Right lobe of liver (tissue), 6 donors: ENCODE results near the gene LELP1. TPM values are rescaled to one million over a fixed set of nuclear protein-coding genes. Genes with fewer than 3 reads are reported as not detected.

Source experiments
- ATAC-seq, 4 donors: fragments of 200-7000 bp; cut with Tn5 transposase; one replicate each; pipeline ENCODE4 v1.9.1; 2020; ENCODE audit warnings: mild to moderate bottlenecking in 4 of 4, moderate library complexity in 4 of 4
- DNase-seq, 3 donors: peaks; one replicate each; pipeline ENCODE4 v3.0.0-alpha.2; 2020
- H3K27ac ChIP-seq, 3 donors: fragments of 200-600 bp; one replicate each; pipeline ENCODE4 v1.8.0; 2022
- H3K27me3 ChIP-seq, 2 donors: fragments of 200-600 bp; one replicate each; pipeline ENCODE4 v1.8.0; 2022
- H3K36me3 ChIP-seq, 4 donors: fragments of 200-600 bp; sonication (generic) in 1 of 4; one replicate each; pipeline versions ENCODE4 v1.5.1 to v1.8.0; 2017 to 2022; ENCODE audit warnings: control low read depth in 1 of 4
- H3K4me1 ChIP-seq, 4 donors: fragments of 200-600 bp; sonication (generic) in 1 of 4; one replicate each; pipeline versions ENCODE4 v1.5.1 to v1.8.0; 2017 to 2022; ENCODE audit warnings: control low read depth in 1 of 4
- H3K4me3 ChIP-seq, 3 donors: fragments of 200-600 bp; one replicate each; pipeline ENCODE4 v1.8.0; 2022
- H3K9me3 ChIP-seq, 4 donors: fragments of 200-600 bp; sonication (generic) in 1 of 4; one replicate each; pipeline versions ENCODE4 v1.5.1 to v1.8.0; 2017 to 2022; ENCODE audit warnings: control low read depth in 1 of 4
- POLR2A ChIP-seq: fragments of 450-650 bp; IDR thresholded peaks from one replicate; pipeline ENCODE4 v1.6.1; 2017; ENCODE audit warnings: antibody characterized with exemption, mild to moderate bottlenecking
- WGBS: methylation state at CpG from one replicate; pipeline ENCODE4 v1.1.6; 2018; ENCODE audit warnings: low coverage, low lambda C conversion rate; ENCODE audit not compliant: insufficient coverage; ENCODE audit errors: missing lambda C conversion rate; 5-methylcytosine and 5-hydroxymethylcytosine counted together
- intact Hi-C, 2 donors: fragments of 100-400 bp; cut with DNase I; formaldehyde crosslinking; loops; one replicate each; pipeline versions ENCODE4 v1.11.2 to v1.14.1; 2022
- total RNA-seq, 6 experiments: library from RNA; depleted of rRNA in 2 of 6; stranded (reverse); fragments of >200 nt in 2 of 6; fragmentation: NEBNext Ultra II Directional in 3 of 6; extraction: Animal tissue kit (Norgen Biotek cat#: 25700) in 3 of 6; gene quantifications; one replicate each; pipeline versions ENCODE4 v1.1.0 to v1.2.4, GENCODE V29; 2016 to 2023
- TF ChIP-seq, protein P1 (sequence below), 4 donors: fragments of 200-600 bp in 3 of 4; fragments of 450-650 bp in 1 of 4; IDR thresholded peaks; one replicate each; pipeline versions ENCODE4 v1.5.1 to v1.8.0; 2016 to 2022; ENCODE audit warnings: antibody characterized with exemption in 4 of 4, mild to moderate bottlenecking in 2 of 4
- donor health status: DM: no; HTN: yes; CAD: no.
- donor health status: DM: no; HTN: no; CAD: no.
- donor health status: DM: no; HTN: no; CAD: no.
- donor health status: DM: no; HTN: yes; CAD: no.
- donor health status: DM: no; HTN: yes; CAD: no.

Gene LELP1
- total RNA-seq, 6 experiments from 2014 or later, result not detected

DNA sequence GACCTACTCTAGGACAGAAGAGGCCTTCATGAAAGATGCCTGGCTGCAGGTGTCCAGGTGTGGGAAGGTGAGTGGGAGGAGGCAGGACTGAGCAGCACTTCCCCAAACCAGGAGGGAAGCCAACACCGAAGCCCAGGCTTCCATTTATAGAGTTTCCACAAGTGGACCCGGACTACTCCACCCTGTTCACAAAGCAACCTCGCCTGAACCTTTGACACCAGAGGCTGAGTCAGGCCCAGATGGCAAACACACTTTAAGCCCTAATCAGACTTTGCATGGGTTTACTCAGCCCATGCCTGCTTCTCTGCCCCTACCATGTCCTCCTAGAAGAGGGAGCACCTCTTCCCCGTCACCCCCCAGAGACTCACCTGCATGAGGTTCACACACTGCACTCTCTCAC lies 28.1 kb downstream of the LELP1 start:
- intact Hi-C loops, result no loop called here
- ATAC-seq (peak in 2 of 4 donors; percentile 21 to 32), DNase-seq (no peak)
- TF ChIP-seq, protein P1, sequence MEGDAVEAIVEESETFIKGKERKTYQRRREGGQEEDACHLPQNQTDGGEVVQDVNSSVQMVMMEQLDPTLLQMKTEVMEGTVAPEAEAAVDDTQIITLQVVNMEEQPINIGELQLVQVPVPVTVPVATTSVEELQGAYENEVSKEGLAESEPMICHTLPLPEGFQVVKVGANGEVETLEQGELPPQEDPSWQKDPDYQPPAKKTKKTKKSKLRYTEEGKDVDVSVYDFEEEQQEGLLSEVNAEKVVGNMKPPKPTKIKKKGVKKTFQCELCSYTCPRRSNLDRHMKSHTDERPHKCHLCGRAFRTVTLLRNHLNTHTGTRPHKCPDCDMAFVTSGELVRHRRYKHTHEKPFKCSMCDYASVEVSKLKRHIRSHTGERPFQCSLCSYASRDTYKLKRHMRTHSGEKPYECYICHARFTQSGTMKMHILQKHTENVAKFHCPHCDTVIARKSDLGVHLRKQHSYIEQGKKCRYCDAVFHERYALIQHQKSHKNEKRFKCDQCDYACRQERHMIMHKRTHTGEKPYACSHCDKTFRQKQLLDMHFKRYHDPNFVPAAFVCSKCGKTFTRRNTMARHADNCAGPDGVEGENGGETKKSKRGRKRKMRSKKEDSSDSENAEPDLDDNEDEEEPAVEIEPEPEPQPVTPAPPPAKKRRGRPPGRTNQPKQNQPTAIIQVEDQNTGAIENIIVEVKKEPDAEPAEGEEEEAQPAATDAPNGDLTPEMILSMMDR (IDR thresholded peaks at IDR 0.05), result no peak
- Histone ChIP-seq H3K36me3 (no peaks in the 10 kb centered on the region), H3K4me3 (no peak overlapping the region), H3K4me1 (no peaks in the 10 kb centered on the region), H3K27ac (no peak overlapping the region), H3K27me3 (no peaks in the 10 kb centered on the region), H3K9me3 (no peaks in the 10 kb centered on the region)
- WGBS, result 17% methylated on average over 1 of the region's 4 CpGs

GRCh38 chr1:153231785-153232184 lies 28.6 kb downstream of the LELP1 start:
- 25% methylated on average over 2 of the region's 2 CpGs for WGBS

DNA sequence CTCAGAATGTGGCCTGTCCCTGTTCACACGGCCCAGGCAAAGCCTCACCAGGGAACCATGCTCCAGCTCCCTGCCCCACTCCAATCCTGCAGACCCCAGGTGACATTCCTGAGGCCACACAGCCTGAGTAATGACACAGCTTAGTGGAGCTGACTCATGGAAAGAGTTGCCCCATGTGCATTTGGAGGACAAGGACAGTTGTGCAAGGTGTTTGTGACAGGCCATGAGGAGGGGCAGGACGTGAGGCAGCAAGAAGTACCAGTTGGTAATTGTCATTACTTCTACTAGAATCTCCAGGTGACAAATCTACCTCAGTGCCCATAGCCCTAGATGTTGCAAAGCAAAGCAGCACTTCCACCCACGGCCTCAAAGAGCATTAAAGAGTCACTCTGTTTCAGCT lies 29.3 kb downstream of the LELP1 start:
- WGBS, result 39% methylated on average over 3 of the region's 3 CpGs

More at GRCh38 chr1:153231785-153232184, 28.6 kb downstream of the LELP1 start:
- Histone ChIP-seq H3K9me3 (no peaks in the 10 kb centered on the region), H3K4me1 (no peaks in the 10 kb centered on the region), H3K27ac (no peak overlapping the region), H3K27me3 (no peaks in the 10 kb centered on the region), H3K4me3 (no peak overlapping the region), H3K36me3 (no peaks in the 10 kb centered on the region)
- intact Hi-C loops, result no loop called here
- DNase-seq (no peak), ATAC-seq (peak in 3 of 4 donors; percentile 16 to 55 (median 20))
- TF ChIP-seq, protein P1 (IDR thresholded peaks at IDR 0.05), result no peak
- TF ChIP-seq POLR2A, result no peak

GRCh38 chr1:153233448-153233847 lies 30.2 kb downstream of the LELP1 start:
- no peak for TF ChIP-seq POLR2A
- TF ChIP-seq, protein P1 (IDR thresholded peaks at IDR 0.05), result no peak
- Histone ChIP-seq H3K4me1 (no peaks in the 10 kb centered on the region), H3K36me3 (no peaks in the 10 kb centered on the region), H3K27me3 (peaks cover 0 to 3% of the 10 kb centered on the region in 2 donors), H3K4me3 (no peak overlapping the region), H3K27ac (no peak overlapping the region), H3K9me3 (no peaks in the 10 kb centered on the region)
- intact Hi-C loops, result no loop called here
- WGBS, result 78% methylated on average over 1 of the region's 1 CpG
- DNase-seq, result no peak
- no peak for ATAC-seq

More for the DNA sequence above, 29.3 kb downstream of the LELP1 start:
- DNase-seq (peak in 1 of 3 donors; percentile 49), ATAC-seq (peak in 3 of 4 donors; percentile 20 to 33 (median 22))
- TF ChIP-seq POLR2A, result no peak
- TF ChIP-seq, protein P1 (IDR thresholded peaks at IDR 0.05), result no peak
- Histone ChIP-seq H3K27ac (no peak overlapping the region), H3K4me3 (no peak overlapping the region), H3K4me1 (no peaks in the 10 kb centered on the region), H3K36me3 (no peaks in the 10 kb centered on the region), H3K9me3 (no peaks in the 10 kb centered on the region), H3K27me3 (peaks cover 0 to 3% of the 10 kb centered on the region in 2 donors)
- intact Hi-C loops, result no loop called here

- intact Hi-C loops, result no loop called here
- ATAC-seq (peak in 2 of 4 donors; percentile 20 to 46), DNase-seq (no peak)
- H3K4me3 ChIP-seq, result no peak overlapping the region
- peaks cover 0 to 3% of the 10 kb centered on the region in 2 donors for H3K27me3 ChIP-seq
- no peaks in the 10 kb centered on the region for H3K4me1 ChIP-seq
- no peaks in the 10 kb centered on the region for H3K9me3 ChIP-seq
- H3K36me3 ChIP-seq, result no peaks in the 10 kb centered on the region
- TF ChIP-seq, protein P1 (IDR thresholded peaks at IDR 0.05), result no peak
- TF ChIP-seq POLR2A, result no peak
- H3K27ac ChIP-seq, result no peak overlapping the region
- 71% methylated on average over 2 of the region's 2 CpGs for WGBS
These were observed 35.3 kb downstream of the LELP1 start for GRCh38 chr1:153238527-153238926.
